ENCODE measurements around the gene PNPLA1.

The PNPLA1 gene

GRCh38 chr6:36289281-36289878 lies 19.5 kb downstream of the PNPLA1 start:
- peak; percentile 54 for DNase-seq

DNA sequence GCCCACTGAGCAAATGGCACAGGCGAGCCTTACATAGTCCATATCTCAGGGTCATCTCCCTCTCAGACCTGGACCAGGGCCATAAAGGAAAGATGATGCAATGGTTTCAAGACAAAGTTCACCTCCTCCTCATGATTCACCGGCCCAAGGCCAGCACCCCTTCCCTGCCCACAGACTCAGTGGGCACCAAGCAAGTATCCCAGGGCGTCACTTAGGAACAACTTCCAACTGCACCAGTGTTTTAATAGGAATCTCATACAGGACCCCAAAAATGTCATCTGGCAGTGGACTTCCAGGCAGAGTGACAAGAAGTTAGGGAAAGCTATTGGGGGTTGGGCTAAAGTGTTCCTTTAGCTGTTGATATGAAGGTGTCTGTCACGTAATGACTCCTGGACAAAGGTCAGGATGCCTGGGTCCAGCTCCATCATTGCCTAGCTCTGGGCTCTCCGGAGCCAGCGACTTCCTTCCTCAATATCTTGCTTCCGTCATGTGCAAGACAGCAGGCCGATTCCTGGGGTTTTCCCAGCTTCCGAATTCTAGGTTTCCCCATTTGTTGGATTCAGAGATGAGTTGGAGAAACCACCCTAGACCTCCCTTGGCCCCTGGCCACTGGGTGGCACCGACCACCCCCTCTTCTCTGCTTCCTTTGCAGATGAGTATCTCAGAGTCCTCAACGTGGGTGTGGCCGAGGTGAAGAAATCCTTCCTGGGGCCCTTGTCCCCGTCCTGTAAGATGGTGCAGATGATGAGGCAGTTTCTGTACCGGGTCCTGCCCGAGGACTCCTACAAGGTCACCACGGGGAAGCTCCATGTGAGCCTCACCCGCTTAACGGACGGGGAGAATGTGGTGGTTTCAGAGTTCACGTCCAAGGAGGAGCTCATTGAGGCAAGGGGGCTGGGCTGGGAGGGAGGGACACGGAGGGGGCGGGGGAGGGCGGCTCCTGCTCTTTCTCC lies 21.1 kb downstream of the PNPLA1 start:
- DNase-seq = no peak

- DNase-seq = no peak
Measured at GRCh38 chr6:36292170-36292569, 22.3 kb downstream of the PNPLA1 start.

- DNase-seq = no peak
Measured at GRCh38 chr6:36296240-36296639, 26.4 kb downstream of the PNPLA1 start.

DNA sequence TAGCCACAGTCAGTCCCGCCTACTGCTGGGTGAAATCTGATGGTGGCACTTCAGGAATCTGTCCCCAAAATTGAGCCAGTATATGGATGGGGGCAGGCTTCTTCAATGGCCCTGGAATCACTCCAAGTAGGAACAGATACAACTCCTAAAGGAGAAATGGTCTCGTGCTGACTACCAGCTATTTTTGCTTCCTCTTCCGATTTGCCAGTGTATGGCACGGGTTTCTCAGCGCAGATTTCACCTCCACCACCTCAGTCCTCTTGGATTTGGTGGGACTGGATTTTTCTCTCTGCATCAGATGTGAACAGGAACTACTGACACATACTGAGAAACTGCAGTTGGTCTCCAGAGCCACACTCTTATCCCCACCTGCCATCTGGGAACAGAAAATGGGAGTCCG lies 27.2 kb downstream of the PNPLA1 start:
- no peak for DNase-seq

- DNase-seq = no peak
Measured at GRCh38 chr6:36297511-36297910, 27.7 kb downstream of the PNPLA1 start.

GRCh38 chr6:36298027-36298426 lies 28.2 kb downstream of the PNPLA1 start:
- no peak for DNase-seq

DNA sequence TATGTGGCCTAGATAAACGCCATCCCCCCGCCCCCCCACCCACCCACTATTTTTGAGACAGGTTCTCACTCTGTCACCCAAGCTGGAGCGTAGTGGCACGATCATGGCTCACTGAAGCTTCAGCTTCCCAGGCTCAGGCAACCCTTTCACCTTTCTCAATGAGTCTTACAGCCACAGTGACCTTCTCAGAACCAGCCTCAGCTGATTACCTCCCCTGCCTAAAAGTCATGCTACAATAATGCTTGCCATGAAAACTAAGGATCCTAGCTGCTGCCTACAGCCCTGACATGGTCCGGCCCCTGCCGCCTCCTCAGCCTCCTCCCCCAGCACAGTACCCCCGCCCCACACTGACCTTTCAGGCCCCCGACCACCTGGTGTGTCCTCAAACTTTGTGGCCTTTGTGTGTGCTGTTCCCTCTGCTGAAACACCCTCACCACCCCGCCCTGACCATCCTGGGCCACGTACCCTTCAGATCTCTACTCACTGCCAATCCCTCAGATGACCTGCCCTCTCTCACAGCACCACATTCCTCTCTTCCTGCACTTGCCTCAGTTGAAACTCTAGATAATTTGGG lies 31.3 kb downstream of the PNPLA1 start:
- no peak for DNase-seq

GRCh38 chr6:36301781-36302180 lies 31.9 kb downstream of the PNPLA1 start:
- no peak for DNase-seq

GRCh38 chr6:36302227-36302976 lies 32.5 kb downstream of the PNPLA1 start:
- peak; percentile 82 for DNase-seq

DNA sequence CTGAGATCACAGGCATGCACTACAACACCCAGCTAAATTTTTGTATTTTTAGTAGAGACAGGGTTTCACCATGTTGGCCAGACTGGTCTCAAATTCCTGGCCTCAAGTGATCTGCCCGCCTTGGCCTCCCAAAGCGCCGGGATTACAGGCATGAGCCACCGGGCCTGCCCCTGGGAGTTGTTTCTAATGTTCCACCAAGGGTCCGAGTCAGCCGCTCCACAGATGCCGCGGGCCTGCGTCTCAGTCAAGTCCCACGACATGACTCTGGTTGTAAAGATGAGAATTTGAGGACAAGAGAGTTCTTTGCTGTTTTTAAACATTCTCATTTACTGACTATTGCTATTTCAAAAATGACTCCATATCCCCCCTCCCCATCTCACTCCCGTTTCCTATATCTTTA lies 36.0 kb downstream of the PNPLA1 start:
- no peak for DNase-seq

GRCh38 chr6:36306375-36306774 lies 36.5 kb downstream of the PNPLA1 start:
- DNase-seq = no peak

DNA sequence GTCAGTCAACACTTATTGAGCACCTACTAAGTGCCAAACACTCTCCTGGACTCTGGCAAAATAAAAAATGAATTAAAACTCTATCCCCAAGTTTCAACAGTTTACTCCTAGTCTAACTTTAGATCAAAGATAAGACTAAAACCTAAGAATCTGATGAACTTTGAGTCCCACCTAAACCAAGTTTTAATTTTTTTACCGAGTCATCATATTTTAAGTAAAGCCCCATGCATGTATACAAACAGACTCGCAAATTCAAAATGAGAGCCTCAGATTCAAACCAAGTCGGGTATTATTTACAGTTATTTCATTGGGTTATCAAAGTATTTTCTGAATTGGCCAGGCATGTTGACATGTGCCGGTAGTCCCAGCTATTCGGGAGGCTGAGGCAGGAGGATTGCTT lies 38.7 kb downstream of the PNPLA1 start:
- no peak for DNase-seq

- no peak for DNase-seq
Measured at GRCh38 chr6:36309203-36309602, 39.3 kb downstream of the PNPLA1 start.

DNA sequence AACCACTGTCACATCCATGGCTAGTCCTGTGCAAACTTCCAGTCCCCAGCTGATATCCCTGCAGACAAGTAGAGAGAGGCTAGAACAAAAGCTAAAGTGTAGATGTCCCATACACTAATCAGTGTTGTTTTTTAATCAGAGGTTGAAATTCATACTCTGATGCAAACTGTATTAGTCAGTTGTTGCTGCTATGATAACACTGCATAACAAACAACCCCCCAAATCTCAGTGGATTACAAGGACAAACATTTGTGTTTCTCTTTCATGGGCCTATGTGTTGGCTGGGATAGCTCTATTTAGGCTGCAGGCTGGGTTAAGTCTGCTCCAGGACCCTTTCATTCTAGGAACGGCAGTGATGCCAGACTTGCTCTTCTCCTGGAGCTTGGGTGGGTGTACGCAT lies 40.0 kb downstream of the PNPLA1 start:
- DNase-seq = no peak

DNA sequence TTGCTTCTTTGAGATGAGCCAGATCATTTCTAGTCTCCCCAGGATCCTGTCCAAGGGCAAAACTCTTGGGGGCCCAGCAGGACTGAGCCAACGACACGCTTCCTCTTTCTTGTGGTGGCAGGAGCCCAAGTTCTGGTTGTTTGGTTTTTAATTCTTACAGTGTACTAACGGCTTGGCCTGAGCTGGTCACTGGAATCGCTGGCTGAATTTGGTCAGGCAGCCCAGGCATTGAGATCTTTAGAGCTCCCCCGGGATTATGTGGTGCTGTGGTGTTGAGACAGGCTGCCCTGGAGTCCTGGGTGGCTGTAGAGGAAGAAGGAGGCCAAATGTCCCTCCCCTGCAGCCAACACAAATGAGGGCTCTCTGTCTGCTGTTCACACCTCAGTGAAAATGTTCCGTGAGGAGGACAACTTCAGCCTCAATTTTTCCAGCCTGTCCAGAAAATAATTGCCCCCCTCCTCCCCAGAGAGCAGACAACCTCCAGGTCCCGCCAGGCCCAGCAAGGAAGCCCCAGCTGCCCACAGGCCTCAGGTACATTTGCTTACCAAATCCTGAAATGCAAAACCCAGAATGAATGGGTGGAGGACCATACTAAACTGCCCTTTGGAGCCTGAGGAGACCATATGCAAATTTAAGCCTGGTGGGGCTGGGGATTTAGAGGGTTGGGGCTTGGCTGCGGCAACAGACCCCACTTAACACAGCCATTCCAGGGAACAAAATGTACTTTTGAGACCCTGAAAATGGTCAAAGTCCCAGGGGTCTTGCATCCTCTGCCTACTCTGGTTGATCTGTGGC lies 43.2 kb downstream of the PNPLA1 start:
- DNase-seq = no peak

DNA sequence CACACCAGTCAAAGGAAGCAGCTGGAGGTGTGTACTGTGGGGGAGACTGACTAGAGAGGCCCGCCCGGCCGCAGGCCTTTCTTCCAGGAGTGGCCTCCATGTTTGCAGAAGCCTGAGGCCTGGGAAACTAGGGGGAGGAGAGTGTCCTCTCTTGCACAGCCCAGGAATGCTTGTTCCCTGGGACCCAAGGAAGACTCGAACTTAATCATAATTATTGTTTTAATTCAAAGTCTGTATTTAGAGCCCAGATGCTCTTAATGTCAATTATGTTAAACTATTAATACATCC lies 43.7 kb downstream of the PNPLA1 start:
- DNase-seq = no peak

GRCh38 chr6:36314221-36315014 lies 44.6 kb downstream of the PNPLA1 start:
- no peak for DNase-seq

DNA sequence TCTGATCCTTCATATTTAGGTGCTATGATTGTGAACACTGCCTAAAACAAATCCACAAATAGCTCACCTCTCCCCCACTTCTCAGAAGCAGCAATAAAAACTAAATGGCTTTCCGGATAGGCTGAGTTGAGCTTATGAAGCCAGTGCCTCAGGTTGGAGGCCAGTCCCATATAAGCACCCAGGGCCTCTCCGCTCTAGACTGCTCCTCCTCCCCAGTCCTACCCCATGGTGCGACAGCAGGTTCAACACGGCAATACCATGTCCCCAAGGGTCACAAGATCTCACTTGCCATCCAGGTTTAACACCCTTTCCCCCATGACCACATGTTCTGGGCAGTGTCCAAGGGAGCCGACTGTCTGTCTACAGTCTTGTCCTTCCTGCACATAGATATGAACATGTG lies 46.1 kb downstream of the PNPLA1 start:
- no peak for DNase-seq

GRCh38 chr6:36317623-36318022 lies 47.8 kb downstream of the PNPLA1 start:
- no peak for DNase-seq

GRCh38 chr6:36318690-36319435 lies 49.0 kb downstream of the PNPLA1 start:
- DNase-seq = no peak

Measured in NCI-H510A (cell line).